HepG2 (cell line): Measurements from ENCODE around the gene EFHD2.
"Not testable (repeated sequence)": the region's sequence is repeated elsewhere in the genome, so short reads cannot be mapped to it uniquely, and the experiment has no call there.

ENCODE experiments used
- CEBPB ChIP-seq: IDR thresholded peaks from 2 replicates; pipeline ENCODE4 v1.6.1; 2011; ENCODE audit warnings: low read depth, low read length, improper control_type of control experiment, borderline replicate concordance
- EZH2 ChIP-seq: conservative IDR thresholded peaks from 2 replicates; pipeline ENCODE4 v1.6.1; 2012; ENCODE audit warnings: mild to moderate bottlenecking, low read depth, low read length, moderate library complexity
- KDM1A ChIP-seq: IDR thresholded peaks from 2 replicates; pipeline ENCODE4 v1.6.1; 2016; ENCODE audit warnings: missing compliant biosample characterization
- MAZ ChIP-seq, 2 experiments: sonication (generic) in 1 of 2; formaldehyde crosslinking in 1 of 2; IDR thresholded peaks; 2 replicates each; pipeline versions ENCODE4 v1.5.0 to v1.6.1; 2012 to 2020; ENCODE audit warnings: low read depth in 2 of 2, mild to moderate bottlenecking in 2 of 2, borderline replicate concordance in 1 of 2, improper control_type of control experiment in 1 of 2, low read length in 1 of 2, missing genetic modification reagents in 1 of 2, moderate library complexity in 1 of 2
- RFX5 ChIP-seq: IDR thresholded peaks from 2 replicates; pipeline ENCODE4 v1.6.1; 2011; ENCODE audit warnings: low read depth, low read length, improper control_type of control experiment
- TBX2 ChIP-seq: sonication (generic); formaldehyde crosslinking; IDR thresholded peaks from 2 replicates; pipeline ENCODE4 v1.5.0; 2020; ENCODE audit warnings: missing genetic modification reagents, mild to moderate bottlenecking, borderline replicate concordance
- YY1 ChIP-seq: IDR thresholded peaks from 2 replicates; pipeline ENCODE4 v1.6.1; 2011; ENCODE audit warnings: low read length, low read depth, moderate library complexity, mild to moderate bottlenecking; ENCODE audit not compliant: insufficient read depth, insufficient replicate concordance
- ZNF589 ChIP-seq: sonication (generic); formaldehyde crosslinking; conservative IDR thresholded peaks from 2 replicates; pipeline ENCODE4 v1.8.0; 2022; ENCODE audit warnings: mild to moderate bottlenecking, moderate library complexity, missing genetic modification reagents
- ZSCAN30 ChIP-seq: sonication (generic); formaldehyde crosslinking; IDR thresholded peaks from 2 replicates; pipeline ENCODE4 v1.5.0; 2020; ENCODE audit warnings: mild to moderate bottlenecking, missing genetic modification reagents
- TF ChIP-seq, protein P1 (sequence below): sonication (generic); formaldehyde crosslinking; IDR thresholded peaks from 2 replicates; pipeline ENCODE4 v1.5.0; 2020; ENCODE audit warnings: mild to moderate bottlenecking, missing genetic modification reagents, moderate library complexity

DNA sequence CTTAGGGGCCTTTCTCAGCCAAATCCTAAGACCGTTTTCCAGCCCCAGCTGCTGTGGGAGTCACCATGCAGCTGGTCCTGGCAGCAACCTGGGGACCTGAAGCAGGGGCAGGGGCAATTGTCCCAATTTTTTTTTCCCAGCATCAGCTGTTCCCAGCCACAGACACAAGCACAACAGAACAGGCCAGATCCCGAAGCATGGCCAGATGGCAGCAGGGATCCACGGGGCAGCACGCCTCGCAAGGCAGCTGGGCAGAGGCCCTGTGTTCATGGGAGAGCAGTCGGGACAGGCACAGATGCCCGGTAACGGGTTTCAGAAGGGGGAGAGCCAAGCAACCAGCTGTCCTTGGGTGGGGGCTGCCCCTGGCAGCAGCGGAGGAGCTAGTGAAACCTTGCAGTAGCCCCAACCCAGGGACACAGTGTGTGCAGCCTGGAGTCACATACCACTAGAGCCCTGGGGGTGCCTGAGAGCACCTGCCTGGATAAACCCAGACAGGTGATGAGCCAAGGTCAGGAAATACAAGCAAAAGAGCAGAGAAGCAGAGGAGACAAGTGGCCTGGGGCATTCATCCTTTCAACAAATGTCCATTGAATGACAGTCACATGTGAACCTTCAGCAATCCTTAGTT, 60.2 kb downstream of the EFHD2 start:
- not testable (repeated sequence) for TF ChIP-seq MAZ (IDR thresholded peaks at IDR 0.05; ENCODE audit: borderline replicate concordance, low read depth, low read length); MAZ (CRISPR knock-in tag; IDR thresholded peaks at IDR 0.05; ENCODE audit: low read depth); ZNF589 (CRISPR knock-in tag); EZH2; RFX5; YY1; KDM1A (CRISPR knock-in tag); ZSCAN30 (CRISPR knock-in tag); CEBPB; TBX2
- TF ChIP-seq, protein P1, sequence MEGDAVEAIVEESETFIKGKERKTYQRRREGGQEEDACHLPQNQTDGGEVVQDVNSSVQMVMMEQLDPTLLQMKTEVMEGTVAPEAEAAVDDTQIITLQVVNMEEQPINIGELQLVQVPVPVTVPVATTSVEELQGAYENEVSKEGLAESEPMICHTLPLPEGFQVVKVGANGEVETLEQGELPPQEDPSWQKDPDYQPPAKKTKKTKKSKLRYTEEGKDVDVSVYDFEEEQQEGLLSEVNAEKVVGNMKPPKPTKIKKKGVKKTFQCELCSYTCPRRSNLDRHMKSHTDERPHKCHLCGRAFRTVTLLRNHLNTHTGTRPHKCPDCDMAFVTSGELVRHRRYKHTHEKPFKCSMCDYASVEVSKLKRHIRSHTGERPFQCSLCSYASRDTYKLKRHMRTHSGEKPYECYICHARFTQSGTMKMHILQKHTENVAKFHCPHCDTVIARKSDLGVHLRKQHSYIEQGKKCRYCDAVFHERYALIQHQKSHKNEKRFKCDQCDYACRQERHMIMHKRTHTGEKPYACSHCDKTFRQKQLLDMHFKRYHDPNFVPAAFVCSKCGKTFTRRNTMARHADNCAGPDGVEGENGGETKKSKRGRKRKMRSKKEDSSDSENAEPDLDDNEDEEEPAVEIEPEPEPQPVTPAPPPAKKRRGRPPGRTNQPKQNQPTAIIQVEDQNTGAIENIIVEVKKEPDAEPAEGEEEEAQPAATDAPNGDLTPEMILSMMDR = not testable (repeated sequence)
